Mesothelial cell of epicardium (in vitro differentiated cells): ENCODE measurements around the gene SCD5. TPM values are rescaled to one million over a fixed set of nuclear protein-coding genes. Genes with fewer than 3 reads are reported as not detected.

Experiments
- DNase-seq, 2 experiments: peaks; one replicate each; pipeline ENCODE4 v3.0.0; 2021; ENCODE audit warnings: low spot score in 2 of 2; ENCODE audit not compliant: unreplicated experiment in 2 of 2
- H3K27ac Mint-ChIP-seq: 2 replicates; pipeline ENCODE4 v1.8.0; 2021; ENCODE audit warnings: mixed read lengths
- H3K27me3 Mint-ChIP-seq: 2 replicates; pipeline ENCODE4 v1.8.0; 2021; ENCODE audit warnings: low read depth, mixed read lengths
- H3K36me3 Mint-ChIP-seq: 2 replicates; pipeline ENCODE4 v1.8.0; 2021; ENCODE audit warnings: mixed read lengths
- H3K4me1 Mint-ChIP-seq: 2 replicates; pipeline ENCODE4 v1.8.0; 2021; ENCODE audit warnings: mixed read lengths
- H3K4me3 Mint-ChIP-seq: 2 replicates; pipeline ENCODE4 v1.8.0; 2021; ENCODE audit warnings: mild to moderate bottlenecking, moderate library complexity, mixed read lengths
- H3K9me3 Mint-ChIP-seq: 2 replicates; pipeline ENCODE4 v1.8.0; 2021; ENCODE audit warnings: mixed read lengths
- total RNA-seq: library from RNA; stranded (reverse); gene quantifications from 3 replicates; pipeline ENCODE4 v1.2.1, GENCODE V29; 2021
- TF ChIP-seq, protein P1 (sequence below): fragments of 200-600 bp; sonication (generic); IDR thresholded peaks from one replicate; pipeline ENCODE4 v1.5.0; 2021; ENCODE audit warnings: antibody characterized with exemption; ENCODE audit not compliant: unreplicated experiment

The SCD5 gene
- total RNA-seq, 1 donor from 2014 or later, result 27.2 TPM

DNA sequence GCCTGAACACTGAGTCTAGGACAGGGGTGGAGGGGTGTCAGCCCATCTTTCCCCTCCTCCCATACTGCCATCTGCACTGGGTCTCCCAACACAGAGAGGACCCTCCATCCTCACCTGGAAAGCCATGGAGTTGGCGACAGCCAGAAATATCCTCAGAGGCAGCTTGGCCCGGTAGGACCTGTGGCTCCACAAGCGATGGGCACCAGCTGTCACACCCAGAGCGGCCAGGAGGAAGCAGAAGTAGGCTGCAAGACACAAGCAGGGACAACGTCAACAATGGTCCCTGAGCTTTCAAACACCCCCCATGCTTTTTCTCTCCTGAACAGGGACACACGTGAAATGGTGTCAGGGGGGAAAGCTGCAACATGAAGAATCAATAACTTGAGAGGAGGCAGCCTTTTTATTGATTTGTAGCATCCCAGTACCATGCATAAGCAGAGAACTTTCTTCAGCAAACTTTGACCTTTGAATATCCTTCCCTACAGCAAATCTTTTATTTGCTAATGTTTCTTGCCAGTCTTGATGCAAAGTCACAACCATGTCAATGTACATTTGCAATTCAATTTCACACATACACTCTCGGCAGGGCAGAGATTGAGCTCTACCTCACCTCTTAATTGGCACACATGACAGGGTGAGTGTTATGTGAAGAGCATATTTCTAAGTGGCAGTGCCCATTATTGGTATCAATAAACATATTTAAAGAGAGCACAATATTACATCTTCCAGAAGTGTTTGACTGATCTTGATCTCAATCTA is 93.2 kb downstream of the SCD5 start:
- TF ChIP-seq, protein P1, sequence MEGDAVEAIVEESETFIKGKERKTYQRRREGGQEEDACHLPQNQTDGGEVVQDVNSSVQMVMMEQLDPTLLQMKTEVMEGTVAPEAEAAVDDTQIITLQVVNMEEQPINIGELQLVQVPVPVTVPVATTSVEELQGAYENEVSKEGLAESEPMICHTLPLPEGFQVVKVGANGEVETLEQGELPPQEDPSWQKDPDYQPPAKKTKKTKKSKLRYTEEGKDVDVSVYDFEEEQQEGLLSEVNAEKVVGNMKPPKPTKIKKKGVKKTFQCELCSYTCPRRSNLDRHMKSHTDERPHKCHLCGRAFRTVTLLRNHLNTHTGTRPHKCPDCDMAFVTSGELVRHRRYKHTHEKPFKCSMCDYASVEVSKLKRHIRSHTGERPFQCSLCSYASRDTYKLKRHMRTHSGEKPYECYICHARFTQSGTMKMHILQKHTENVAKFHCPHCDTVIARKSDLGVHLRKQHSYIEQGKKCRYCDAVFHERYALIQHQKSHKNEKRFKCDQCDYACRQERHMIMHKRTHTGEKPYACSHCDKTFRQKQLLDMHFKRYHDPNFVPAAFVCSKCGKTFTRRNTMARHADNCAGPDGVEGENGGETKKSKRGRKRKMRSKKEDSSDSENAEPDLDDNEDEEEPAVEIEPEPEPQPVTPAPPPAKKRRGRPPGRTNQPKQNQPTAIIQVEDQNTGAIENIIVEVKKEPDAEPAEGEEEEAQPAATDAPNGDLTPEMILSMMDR, result no peak
- no peak for DNase-seq
- H3K36me3 Mint-ChIP-seq, result peaks cover 13% of the 10 kb centered on the region
- no peak overlapping the region for H3K4me3 Mint-ChIP-seq
- no peaks in the 10 kb centered on the region for H3K9me3 Mint-ChIP-seq
- H3K4me1 Mint-ChIP-seq, result peaks cover 3% of the 10 kb centered on the region
- no peak overlapping the region for H3K27ac Mint-ChIP-seq
- no peaks in the 10 kb centered on the region for H3K27me3 Mint-ChIP-seq

GRCh38 chr4:82704156-82704555 is 94.4 kb downstream of the SCD5 start:
- no peak overlapping the region for H3K4me3 Mint-ChIP-seq
- TF ChIP-seq, protein P1, result no peak
- no peak for DNase-seq

DNA sequence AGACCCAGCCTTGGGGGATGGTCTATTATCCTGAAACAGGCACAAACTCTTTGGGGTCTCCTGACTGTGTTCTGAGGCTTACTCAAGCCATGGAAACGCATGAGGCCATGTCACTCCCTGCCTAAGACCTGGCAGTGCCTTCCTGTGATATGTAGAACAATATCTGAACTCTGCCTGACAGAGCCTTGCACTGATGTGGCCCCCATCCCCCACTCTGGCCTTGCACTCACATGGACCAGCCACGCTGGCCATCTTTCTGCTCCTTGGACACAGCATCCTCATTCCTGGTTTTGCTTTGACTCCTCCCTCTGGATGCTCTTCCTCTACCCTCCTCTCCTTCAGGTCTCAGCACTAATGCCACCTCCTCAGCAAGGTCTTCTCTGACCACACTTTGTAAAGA is 100.2 kb downstream of the SCD5 start:
- peaks cover 11% of the 10 kb centered on the region for H3K4me1 Mint-ChIP-seq
- peaks cover 12% of the 10 kb centered on the region for H3K36me3 Mint-ChIP-seq
- H3K27ac Mint-ChIP-seq, result no peak overlapping the region
- H3K4me3 Mint-ChIP-seq, result no peak overlapping the region
- no peaks in the 10 kb centered on the region for H3K27me3 Mint-ChIP-seq
- DNase-seq, result no peak
- TF ChIP-seq, protein P1, result no peak
- H3K9me3 Mint-ChIP-seq, result no peaks in the 10 kb centered on the region

More at GRCh38 chr4:82704156-82704555, 94.4 kb downstream of the SCD5 start:
- Mint-ChIP-seq H3K36me3 (peaks cover 16% of the 10 kb centered on the region), H3K27me3 (no peaks in the 10 kb centered on the region), H3K27ac (no peak overlapping the region), H3K9me3 (no peaks in the 10 kb centered on the region), H3K4me1 (peaks cover 3% of the 10 kb centered on the region)

DNA sequence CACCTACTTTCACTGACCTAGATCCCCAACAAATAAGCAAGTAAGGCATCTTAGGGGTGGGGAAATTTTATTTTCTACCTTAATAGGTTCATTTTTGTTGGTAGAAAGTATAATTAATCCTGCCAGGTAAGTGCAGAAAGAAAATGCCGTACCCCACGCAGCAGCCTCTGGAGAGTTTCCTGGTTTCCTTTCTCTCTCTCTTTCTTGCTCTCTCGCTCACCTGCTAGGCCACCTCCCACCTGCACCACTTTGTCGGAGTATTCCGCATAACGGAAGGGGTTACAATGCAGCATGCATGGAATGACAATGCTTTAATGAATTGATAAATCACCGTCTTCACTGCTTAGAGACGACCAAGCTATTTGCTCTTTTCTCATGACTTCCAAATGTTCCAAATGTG is 101.0 kb downstream of the SCD5 start:
- Mint-ChIP-seq H3K27me3 (no peaks in the 10 kb centered on the region), H3K4me1 (peaks cover 11% of the 10 kb centered on the region), H3K27ac (no peak overlapping the region), H3K4me3 (no peak overlapping the region), H3K9me3 (no peaks in the 10 kb centered on the region), H3K36me3 (peaks cover 13% of the 10 kb centered on the region)
- DNase-seq, result no peak
- TF ChIP-seq, protein P1, result no peak

- TF ChIP-seq, protein P1, result no peak
- no peak overlapping the region for H3K27ac Mint-ChIP-seq
- peaks cover 5% of the 10 kb centered on the region for H3K36me3 Mint-ChIP-seq
- no peak for DNase-seq
- peaks cover 11% of the 10 kb centered on the region for H3K4me1 Mint-ChIP-seq
- H3K4me3 Mint-ChIP-seq, result no peak overlapping the region
- no peaks in the 10 kb centered on the region for H3K27me3 Mint-ChIP-seq
- no peaks in the 10 kb centered on the region for H3K9me3 Mint-ChIP-seq
Measured at GRCh38 chr4:82696117-82696860, 102.3 kb downstream of the SCD5 start.
